ENCODE results near the gene SIN3B. TPM values are rescaled to one million over a fixed set of nuclear protein-coding genes. Genes with fewer than 3 reads are reported as not detected.
A peak's percentile ranks its signal among the peaks of the same experiment; 100 is the strongest.

The SIN3B gene
- total RNA-seq, 1 donor: 19.1 TPM

DNA sequence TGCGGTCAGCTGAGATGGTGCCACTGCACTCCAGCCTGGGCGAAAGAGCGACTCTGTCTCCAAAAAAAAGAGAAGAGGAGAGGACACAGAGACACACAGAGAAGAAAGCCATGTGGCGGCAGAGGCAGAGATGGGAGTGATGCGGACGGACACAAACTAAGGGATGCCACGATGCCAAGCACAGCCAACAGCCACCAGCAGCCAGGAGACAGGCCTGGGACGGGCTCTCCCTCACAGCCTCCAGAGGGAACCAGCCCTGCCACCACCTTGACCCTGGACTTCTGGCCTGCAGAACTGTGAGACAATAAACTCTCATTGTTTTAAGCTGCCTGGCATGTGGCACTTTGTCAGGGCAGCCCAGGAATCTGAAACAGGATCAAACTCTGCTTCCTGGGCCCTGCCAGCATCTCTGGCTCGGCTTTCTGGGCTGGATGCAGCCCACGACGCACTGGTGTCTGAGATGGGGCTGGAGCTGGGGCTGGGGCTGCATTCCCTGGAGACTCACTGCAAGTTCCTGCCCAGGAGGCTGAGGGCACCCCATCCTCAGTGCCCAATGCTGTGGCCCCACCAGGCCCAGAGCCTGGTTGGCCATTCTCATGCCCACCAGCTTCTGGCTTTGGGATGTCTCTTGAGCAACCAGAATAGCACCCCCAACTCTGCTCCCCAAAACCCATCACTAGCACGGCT, 62.6 kb downstream of the SIN3B start:
- no peak overlapping the region for H3K4me3 ChIP-seq (ENCODE audit: low read depth, low read length)
- no peak for TF ChIP-seq CTCF (IDR thresholded peaks at IDR 0.05; ENCODE audit: insufficient read depth, low read length)
- no peak for DNase-seq (ENCODE audit: low read depth)

DNA sequence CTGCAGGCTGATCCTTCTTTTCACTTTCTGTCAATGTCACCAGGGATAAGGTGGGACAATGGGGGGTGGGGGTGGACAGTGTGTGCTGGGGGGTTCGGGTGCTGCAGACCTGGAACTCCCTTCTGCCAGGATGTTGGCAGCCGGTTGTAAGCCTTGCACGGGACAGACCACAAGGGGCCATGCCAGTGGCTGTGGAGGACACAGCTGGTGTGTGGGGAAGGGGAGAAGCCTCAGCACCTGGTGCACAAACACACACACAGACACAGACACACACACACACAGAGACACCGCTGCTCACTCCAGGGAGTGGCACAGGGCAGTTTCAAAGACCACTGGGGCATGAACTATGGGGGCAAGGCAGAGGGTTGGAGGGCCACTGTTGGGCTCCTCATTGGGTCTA, 63.2 kb downstream of the SIN3B start:
- no peak for TF ChIP-seq CTCF (IDR thresholded peaks at IDR 0.05; ENCODE audit: insufficient read depth, low read length)
- no peak overlapping the region for H3K4me3 ChIP-seq (ENCODE audit: low read depth, low read length)
- no peak for DNase-seq (ENCODE audit: low read depth)

DNA sequence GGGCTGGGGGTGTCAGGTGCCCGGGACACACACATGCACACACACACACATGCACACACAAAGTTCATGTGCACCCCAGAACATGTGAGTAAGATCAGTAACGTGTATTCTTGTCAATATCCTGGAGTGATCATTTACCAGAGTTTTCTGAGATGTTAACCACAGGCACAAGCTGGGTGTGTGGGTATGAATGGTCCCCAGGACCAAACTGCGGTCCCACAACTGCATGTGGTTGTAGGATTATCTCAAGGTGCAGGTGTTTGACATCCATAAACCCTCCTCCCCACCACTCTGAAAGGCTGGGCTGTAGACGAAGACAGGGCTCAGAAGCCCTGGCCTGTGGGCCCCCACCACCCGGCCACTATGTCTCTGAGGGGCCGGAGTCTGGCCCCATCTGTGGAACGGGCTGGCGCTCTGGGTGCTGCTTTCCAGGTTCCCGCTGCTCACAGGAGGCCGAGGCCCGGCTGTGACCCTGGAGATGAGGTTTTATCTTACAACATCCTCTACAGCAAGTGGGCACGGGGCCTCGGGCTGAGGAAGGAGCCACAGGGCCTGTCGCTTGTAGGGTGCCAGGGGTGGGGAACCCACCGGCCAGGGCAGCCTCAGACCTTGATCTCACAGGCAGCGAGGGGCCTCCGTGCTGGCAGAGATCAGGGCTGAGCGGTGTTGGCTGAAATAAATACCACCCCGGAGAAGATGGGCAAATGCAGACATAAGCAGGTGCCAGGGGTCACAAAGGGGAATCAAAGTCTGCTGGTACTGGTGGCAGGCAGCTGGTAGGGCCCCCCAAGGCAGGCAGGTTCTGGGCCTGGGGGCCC, 63.9 kb downstream of the SIN3B start:
- TF ChIP-seq CTCF (IDR thresholded peaks at IDR 0.05; ENCODE audit: insufficient read depth, low read length): no peak
- no peak overlapping the region for H3K4me3 ChIP-seq (ENCODE audit: low read depth, low read length)
- DNase-seq (ENCODE audit: low read depth): no peak

- no peak overlapping the region for H3K4me3 ChIP-seq (ENCODE audit: low read depth, low read length)
- TF ChIP-seq CTCF (IDR thresholded peaks at IDR 0.05; ENCODE audit: insufficient read depth, low read length): no peak
- no peak for DNase-seq (ENCODE audit: low read depth)
Observed at GRCh38 chr19:16893686-16893989, 64.4 kb downstream of the SIN3B start.

- H3K4me3 ChIP-seq (ENCODE audit: low read depth, low read length): no peak overlapping the region
- TF ChIP-seq CTCF (IDR thresholded peaks at IDR 0.05; ENCODE audit: insufficient read depth, low read length): no peak
- no peak for DNase-seq (ENCODE audit: low read depth)
Observed at GRCh38 chr19:16894080-16894479, 64.9 kb downstream of the SIN3B start.

GRCh38 chr19:16895467-16896145, 66.4 kb downstream of the SIN3B start:
- no peak for TF ChIP-seq CTCF (IDR thresholded peaks at IDR 0.05; ENCODE audit: insufficient read depth, low read length)
- DNase-seq (ENCODE audit: low read depth): peak; percentile 9
- H3K4me3 ChIP-seq (ENCODE audit: low read depth, low read length): no peak overlapping the region
